ENCODE results near the gene CALHM6.
"Not testable (repeated sequence)": the region's sequence is repeated elsewhere in the genome, so short reads cannot be mapped to it uniquely, and the experiment has no call there.

Gene CALHM6

DNA sequence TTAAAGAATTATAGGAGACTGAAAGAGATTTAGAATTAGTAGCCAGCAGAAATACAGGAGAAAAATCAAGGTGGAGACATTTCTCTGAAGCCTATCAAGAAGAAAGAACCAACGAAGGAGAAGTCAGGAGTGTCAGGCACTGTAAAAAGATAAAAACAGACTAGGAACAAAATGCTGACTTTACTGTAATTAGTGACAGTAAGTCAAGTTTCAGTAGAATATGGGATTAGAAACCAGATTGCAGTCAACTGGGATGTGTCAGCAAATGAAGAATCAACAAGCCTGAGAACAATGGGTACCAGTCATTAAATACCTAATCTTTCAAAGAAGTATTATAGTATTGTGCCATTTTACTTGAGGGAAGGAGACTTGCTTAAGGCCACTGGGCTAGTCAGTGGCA, 21.6 kb downstream of the CALHM6 start:
- DNase-seq = no peak

GRCh38 chr6:116483616-116484015, 22.4 kb downstream of the CALHM6 start:
- DNase-seq = no peak

DNA sequence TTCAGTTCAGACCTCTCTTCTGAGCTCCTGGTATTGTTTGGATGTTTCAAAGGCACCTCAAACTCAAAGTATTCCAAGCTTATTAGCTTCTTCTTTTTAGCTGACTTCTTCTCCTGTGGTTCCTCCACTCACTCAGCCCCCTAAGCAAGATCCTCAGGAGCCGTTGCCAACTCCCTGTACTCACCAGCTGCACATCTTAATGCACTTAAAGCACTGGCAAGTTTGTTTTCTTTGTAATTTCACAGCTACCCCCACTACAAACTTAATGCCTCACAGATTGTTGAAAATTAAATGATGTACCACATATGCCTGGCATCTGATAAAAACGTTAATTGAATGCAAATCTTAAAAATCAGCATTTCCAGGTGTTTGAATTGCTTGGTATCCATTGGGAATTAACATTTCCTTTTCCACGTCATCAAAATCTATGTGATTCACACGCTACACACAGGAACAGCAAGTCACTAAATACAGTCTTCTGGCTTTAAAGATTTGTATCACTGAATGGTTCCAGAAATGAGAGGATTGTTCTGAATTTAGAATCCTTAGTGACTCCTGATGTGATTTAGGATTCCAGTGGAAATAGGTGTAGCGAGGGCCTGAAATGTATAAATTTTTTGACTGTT, 24.5 kb downstream of the CALHM6 start:
- DNase-seq = no peak

DNA sequence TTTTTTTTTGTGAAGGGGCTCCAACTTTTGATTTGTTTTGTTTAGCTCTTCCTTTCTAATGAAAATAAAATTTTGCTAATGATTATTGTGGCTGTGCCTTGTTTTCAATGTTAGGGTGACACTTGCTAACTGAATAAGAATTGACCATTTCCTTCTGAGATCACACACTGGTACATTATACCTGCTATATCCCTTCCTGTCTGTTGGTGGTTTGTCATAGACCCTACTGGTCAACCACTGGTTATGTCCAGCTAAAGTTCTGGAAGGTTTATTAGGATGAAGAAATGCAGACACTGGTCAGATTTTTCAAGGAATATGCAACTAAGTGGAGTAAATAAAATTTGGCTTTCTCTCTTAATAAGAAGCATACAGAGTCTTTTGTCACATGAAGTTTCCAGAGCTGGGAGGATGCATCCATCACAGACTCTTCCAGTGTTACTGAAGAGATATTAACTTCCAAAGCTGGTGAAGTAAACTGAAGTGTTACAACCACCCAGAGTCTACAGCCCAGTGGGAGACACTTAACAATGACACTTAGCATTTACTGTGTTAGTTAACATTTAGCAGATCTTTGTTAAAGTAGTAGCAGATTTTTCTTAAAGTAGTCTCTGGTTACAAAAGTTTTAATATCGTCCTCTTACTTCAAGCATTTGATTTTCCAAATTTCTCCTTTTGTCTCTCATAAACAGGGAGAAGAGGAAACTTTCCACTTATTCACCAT, 30.6 kb downstream of the CALHM6 start:
- DNase-seq = no peak

GRCh38 chr6:116492331-116493067, 31.3 kb downstream of the CALHM6 start:
- no peak for DNase-seq

- not testable (repeated sequence) for DNase-seq
These were observed 34.0 kb downstream of the CALHM6 start for GRCh38 chr6:116495161-116495560.

- no peak for DNase-seq
These were observed 36.0 kb downstream of the CALHM6 start for GRCh38 chr6:116497113-116497676.

DNA sequence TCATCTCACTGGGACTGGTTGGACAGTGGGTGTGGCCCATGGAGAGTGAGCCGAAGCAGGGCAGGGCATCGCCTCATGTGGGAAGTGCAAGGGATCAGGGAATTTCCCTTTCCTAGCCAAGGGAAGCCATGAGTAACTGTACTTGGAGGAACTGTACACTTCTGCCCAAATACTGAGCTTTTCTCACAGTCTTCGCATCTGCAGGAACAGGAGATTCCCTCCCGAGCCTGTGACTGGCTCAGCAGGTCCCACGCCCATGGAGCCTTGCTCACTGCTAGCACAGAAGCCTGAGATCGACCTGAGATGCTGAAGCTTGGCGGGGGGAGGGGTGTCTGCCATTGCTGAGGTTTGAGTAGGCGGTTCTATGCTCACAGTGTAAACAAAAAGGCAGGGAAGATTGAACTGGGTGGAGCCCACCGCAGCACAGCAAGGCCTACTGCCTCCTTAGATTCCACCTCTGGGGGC, 39.8 kb downstream of the CALHM6 start:
- no peak for DNase-seq

- DNase-seq = no peak
These were observed 46.1 kb downstream of the CALHM6 start for GRCh38 chr6:116507324-116507723.

- no peak for DNase-seq
These were observed 47.4 kb downstream of the CALHM6 start for GRCh38 chr6:116508527-116508926.

GRCh38 chr6:116511424-116512110, 50.4 kb downstream of the CALHM6 start, which contains the start of gene CALHM5:
TSS of gene CALHM5 (plus strand) at chr6:116511639. CDS start at chr6:116511697, 58 bp downstream.
- no peak for DNase-seq

DNA sequence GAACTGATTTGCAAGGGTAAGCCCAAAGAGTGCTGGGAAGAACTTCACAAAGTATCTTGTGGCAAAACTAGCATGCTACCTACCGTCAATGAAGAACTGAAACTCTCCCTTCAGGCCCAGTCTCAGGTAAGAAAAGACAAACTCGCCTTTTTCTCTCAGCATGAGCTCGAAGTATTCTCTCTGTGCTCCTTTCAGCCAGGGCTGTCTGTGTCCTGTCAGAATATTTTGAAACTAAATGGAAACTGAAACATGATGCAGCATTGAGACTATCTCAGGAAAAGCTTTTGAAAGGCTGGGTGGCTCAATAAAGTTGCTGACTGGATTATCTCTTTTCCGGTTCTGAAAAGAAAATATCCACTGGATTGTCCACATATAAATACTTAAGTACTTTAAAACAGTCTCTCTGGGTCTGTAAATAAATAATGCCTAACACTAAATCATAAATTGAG, 51.0 kb downstream of the CALHM6 start:
- no peak for DNase-seq

- DNase-seq = no peak
These were observed 51.6 kb downstream of the CALHM6 start for GRCh38 chr6:116512734-116513133.

Data from NCI-H1417 treated with DMSO at 0.1 percent for 48 hours (cell line).